DND-41 (cell line): ENCODE data around the gene LYPLAL1.
"Not testable (repeated sequence)": the region's sequence is repeated elsewhere in the genome, so short reads cannot be mapped to it uniquely, and the experiment has no call there.

Experiments used
- EZH2 ChIP-seq: IDR thresholded peaks from 3 replicates; pipeline ENCODE4 v1.6.1; 2012; ENCODE audit warnings: borderline replicate concordance, low read depth, mild to moderate bottlenecking, moderate library complexity, low read length, inconsistent platforms; ENCODE audit not compliant: severe bottlenecking
- TF ChIP-seq, protein P1 (sequence below): IDR thresholded peaks from 2 replicates; pipeline ENCODE4 v1.5.1; 2012; ENCODE audit warnings: borderline replicate concordance, low read length, moderate library complexity, mild to moderate bottlenecking; ENCODE audit not compliant: poor library complexity, severe bottlenecking; ENCODE audit errors: extremely low read depth

DNA sequence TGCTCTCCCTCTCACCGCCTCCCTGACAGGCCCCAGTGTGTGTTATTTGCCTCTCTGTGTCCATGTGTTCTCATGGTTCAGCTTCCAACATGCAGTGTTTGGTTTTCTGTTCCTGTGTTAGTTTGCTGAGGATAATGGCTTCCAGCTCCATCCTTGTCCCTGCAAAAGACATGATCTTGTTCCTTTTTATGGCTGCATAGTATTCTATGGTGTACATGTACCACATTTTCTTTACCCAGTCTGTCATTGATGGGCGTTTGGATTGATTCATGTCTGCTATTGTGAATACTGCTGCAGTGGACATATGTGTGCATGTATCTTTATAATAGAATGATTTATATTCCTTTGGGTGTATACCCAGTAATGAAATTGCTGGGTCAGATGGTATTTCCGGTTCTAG, 22.2 kb downstream of the LYPLAL1 start:
- TF ChIP-seq, protein P1, sequence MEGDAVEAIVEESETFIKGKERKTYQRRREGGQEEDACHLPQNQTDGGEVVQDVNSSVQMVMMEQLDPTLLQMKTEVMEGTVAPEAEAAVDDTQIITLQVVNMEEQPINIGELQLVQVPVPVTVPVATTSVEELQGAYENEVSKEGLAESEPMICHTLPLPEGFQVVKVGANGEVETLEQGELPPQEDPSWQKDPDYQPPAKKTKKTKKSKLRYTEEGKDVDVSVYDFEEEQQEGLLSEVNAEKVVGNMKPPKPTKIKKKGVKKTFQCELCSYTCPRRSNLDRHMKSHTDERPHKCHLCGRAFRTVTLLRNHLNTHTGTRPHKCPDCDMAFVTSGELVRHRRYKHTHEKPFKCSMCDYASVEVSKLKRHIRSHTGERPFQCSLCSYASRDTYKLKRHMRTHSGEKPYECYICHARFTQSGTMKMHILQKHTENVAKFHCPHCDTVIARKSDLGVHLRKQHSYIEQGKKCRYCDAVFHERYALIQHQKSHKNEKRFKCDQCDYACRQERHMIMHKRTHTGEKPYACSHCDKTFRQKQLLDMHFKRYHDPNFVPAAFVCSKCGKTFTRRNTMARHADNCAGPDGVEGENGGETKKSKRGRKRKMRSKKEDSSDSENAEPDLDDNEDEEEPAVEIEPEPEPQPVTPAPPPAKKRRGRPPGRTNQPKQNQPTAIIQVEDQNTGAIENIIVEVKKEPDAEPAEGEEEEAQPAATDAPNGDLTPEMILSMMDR, result not testable (repeated sequence)
- not testable (repeated sequence) for TF ChIP-seq EZH2
